Transverse colon (tissue), 4 donors: ENCODE results near the gene RABIF. TPM values are rescaled to one million over a fixed set of nuclear protein-coding genes. Genes with fewer than 3 reads are reported as not detected.

Experiments used
- DNase-seq: peaks from one replicate; pipeline ENCODE4 v3.0.0-alpha.2; 2019
- H3K27ac ChIP-seq, 4 donors: fragments of 200-600 bp; sonication (generic); 2 replicates each; pipeline ENCODE4 v1.5.1; 2016 to 2018; ENCODE audit warnings: inconsistent platforms in 4 of 4
- H3K27me3 ChIP-seq: fragments of 200-600 bp; sonication (generic); 2 replicates; pipeline ENCODE4 v1.5.1; 2017; ENCODE audit warnings: inconsistent platforms
- H3K36me3 ChIP-seq, 4 donors: fragments of 200-600 bp; sonication (generic); 2 replicates each; pipeline ENCODE4 v1.5.1; 2017 to 2019; ENCODE audit warnings: inconsistent platforms in 4 of 4
- H3K4me1 ChIP-seq, 4 donors: fragments of 200-600 bp; sonication (generic); 2 replicates each; pipeline ENCODE4 v1.5.1; 2017 to 2020; ENCODE audit warnings: inconsistent platforms in 4 of 4
- H3K4me3 ChIP-seq, 4 donors: fragments of 200-600 bp; sonication (generic); 1 replicate in 1 of 4; 2 replicates in 3 of 4; pipeline versions ENCODE4 v1.5.1 to v1.6.1; 2017 to 2019; ENCODE audit warnings: inconsistent platforms in 4 of 4
- H3K9me3 ChIP-seq, 2 donors: fragments of 200-600 bp; sonication (generic); 2 replicates each; pipeline ENCODE4 v1.5.1; 2017 to 2019; ENCODE audit warnings: inconsistent platforms in 2 of 2
- CTCF ChIP-seq, 5 experiments: fragments of 200-600 bp in 3 of 5; fragments of 450-650 bp in 2 of 5; sonication (generic) in 3 of 5; IDR thresholded peaks; 1 replicate in 2 of 5; 2 replicates in 3 of 5; pipeline ENCODE4 v1.5.1; 2016 to 2017; ENCODE audit warnings: antibody characterized with exemption in 5 of 5, inconsistent platforms in 3 of 5, mild to moderate bottlenecking in 2 of 5, moderate library complexity in 1 of 5
- EP300 ChIP-seq: sonication (generic); formaldehyde crosslinking; IDR thresholded peaks from one replicate; pipeline ENCODE4 v1.6.1; 2017; ENCODE audit warnings: antibody characterized with exemption, low read depth
- POLR2A ChIP-seq: fragments of 450-650 bp; IDR thresholded peaks from one replicate; pipeline ENCODE4 v1.6.1; 2016; ENCODE audit warnings: antibody characterized with exemption, mild to moderate bottlenecking, moderate library complexity
- POLR2AphosphoS5 ChIP-seq, 3 donors: sonication (generic); formaldehyde crosslinking; IDR thresholded peaks; one replicate each; pipeline ENCODE4 v1.6.1; 2016; ENCODE audit warnings: antibody characterized with exemption in 3 of 3
- WGBS, 2 donors: methylation state at CpG; one replicate each; pipeline ENCODE4 v1.1.5; 2018; ENCODE audit warnings: low coverage in 1 of 2; 5-methylcytosine and 5-hydroxymethylcytosine counted together
- in situ Hi-C, 4 donors: fragments of 200-750 bp; cut with MboI; loops; one replicate each; pipeline versions ENCODE4 v1.15.0 to v1.15.1; 2017; ENCODE audit warnings: low sequenced_read_pairs in 3 of 4, low pct_ligation_motif_present in 1 of 4, low pct_unique_long_range_greater_than_20kb in 1 of 4
- intact Hi-C: fragments of 100-400 bp; cut with DNase I; formaldehyde crosslinking; loops from one replicate; pipeline ENCODE4 v1.15.1; 2023; ENCODE audit warnings: low total_unique reads
- total RNA-seq, 4 donors: library from RNA; depleted of rRNA; stranded (reverse); fragments of >200 nt; gene quantifications; one replicate each; pipeline ENCODE4 v1.1.0, GENCODE V29; 2016

RABIF gene
- total RNA-seq, 4 donors from 2014 or later = 0.75 to 10.9 (median 4.9) TPM

GRCh38 chr1:202880961-202881460, 7.9 kb downstream of the RABIF start:
- H3K36me3 ChIP-seq = peaks cover 0 to 24% (median 11%) of the 10 kb centered on the region in 4 donors
- intact Hi-C loops (no loop called here), in situ Hi-C loops (no loop called here)
- no peaks in the 10 kb centered on the region for H3K27me3 ChIP-seq
- no peak overlapping the region for H3K27ac ChIP-seq
- peaks cover 0 to 10% (median 0%) of the 10 kb centered on the region in 4 donors for H3K4me1 ChIP-seq
- H3K4me3 ChIP-seq = no peak overlapping the region
- no peak for DNase-seq
- no peaks in the 10 kb centered on the region for H3K9me3 ChIP-seq
- 95 to 100% methylated on average over 4 to 10 of the region's 10 CpGs for WGBS, 2 donors
- TF ChIP-seq CTCF (IDR thresholded peaks at IDR 0.05) = no peak
- no peak for TF ChIP-seq POLR2AphosphoS5 (IDR thresholded peaks at IDR 0.05)
- TF ChIP-seq EP300 = no peak
- no peak for TF ChIP-seq POLR2A

- intact Hi-C loops (no loop called here), in situ Hi-C loops (no loop called here)
- no peaks in the 10 kb centered on the region for H3K27me3 ChIP-seq
Observed at GRCh38 chr1:202880062-202880461, 8.9 kb downstream of the RABIF start.

GRCh38 chr1:202879128-202879527, 9.8 kb downstream of the RABIF start:
- peaks cover 0 to 10% (median 0%) of the 10 kb centered on the region in 4 donors for H3K4me1 ChIP-seq
- H3K27me3 ChIP-seq = no peaks in the 10 kb centered on the region
- TF ChIP-seq CTCF (IDR thresholded peaks at IDR 0.05) = no peak
- no peak for TF ChIP-seq POLR2A
- no peak for TF ChIP-seq EP300
- TF ChIP-seq POLR2AphosphoS5 (IDR thresholded peaks at IDR 0.05) = no peak
- intact Hi-C loops (no loop called here), in situ Hi-C loops (no loop called here)
- no peak overlapping the region for H3K4me3 ChIP-seq
- no peak for DNase-seq
- H3K36me3 ChIP-seq = peaks cover 0 to 24% (median 11%) of the 10 kb centered on the region in 4 donors
- H3K9me3 ChIP-seq = no peaks in the 10 kb centered on the region
- 94 to 100% methylated on average over 1 of the region's 1 CpG for WGBS, 2 donors
- H3K27ac ChIP-seq = no peak overlapping the region

More at GRCh38 chr1:202880062-202880461, 8.9 kb downstream of the RABIF start:
- no peak overlapping the region for H3K4me3 ChIP-seq
- no peaks in the 10 kb centered on the region for H3K9me3 ChIP-seq
- peaks cover 0 to 10% (median 0%) of the 10 kb centered on the region in 4 donors for H3K4me1 ChIP-seq
- H3K27ac ChIP-seq = peak overlapping the region in 1 of 4 donors; percentile 2
- peaks cover 0 to 24% (median 11%) of the 10 kb centered on the region in 4 donors for H3K36me3 ChIP-seq
- DNase-seq = peak; percentile 34
- no peak for TF ChIP-seq POLR2A
- TF ChIP-seq CTCF (IDR thresholded peaks at IDR 0.05) = no peak
- no peak for TF ChIP-seq POLR2AphosphoS5 (IDR thresholded peaks at IDR 0.05)
- no peak for TF ChIP-seq EP300

GRCh38 chr1:202873026-202873425, 15.9 kb downstream of the RABIF start:
- DNase-seq = no peak
- H3K4me3 ChIP-seq = no peak overlapping the region
- 89 to 94% methylated on average over 2 to 4 of the region's 4 CpGs for WGBS, 2 donors
- no peak overlapping the region for H3K27ac ChIP-seq
- H3K27me3 ChIP-seq = no peaks in the 10 kb centered on the region
- no peaks in the 10 kb centered on the region for H3K36me3 ChIP-seq
- in situ Hi-C loops = no loop called here
- no peaks in the 10 kb centered on the region for H3K9me3 ChIP-seq
- intact Hi-C loops = no loop called here
- TF ChIP-seq CTCF (IDR thresholded peaks at IDR 0.05) = no peak
- TF ChIP-seq EP300 = no peak
- no peak for TF ChIP-seq POLR2A
- no peak for TF ChIP-seq POLR2AphosphoS5 (IDR thresholded peaks at IDR 0.05)
- H3K4me1 ChIP-seq = no peaks in the 10 kb centered on the region
